ENCODE data around the gene SPTA1.

The SPTA1 gene

GRCh38 chr1:158685085-158685484 lies 1.4 kb downstream of the SPTA1 start:
- DNase-seq (ENCODE audit: low read depth): no peak

- DNase-seq (ENCODE audit: low read depth): no peak
Measured at GRCh38 chr1:158681606-158682005, 4.9 kb downstream of the SPTA1 start.

GRCh38 chr1:158679289-158679688 lies 7.2 kb downstream of the SPTA1 start:
- DNase-seq (ENCODE audit: low read depth): no peak

- DNase-seq (ENCODE audit: low read depth): no peak
Measured at GRCh38 chr1:158675563-158676323, 10.8 kb downstream of the SPTA1 start.

GRCh38 chr1:158674302-158674701 lies 12.2 kb downstream of the SPTA1 start:
- DNase-seq (ENCODE audit: low read depth): no peak

- DNase-seq (ENCODE audit: low read depth): no peak
Measured at GRCh38 chr1:158666037-158666436, 20.5 kb downstream of the SPTA1 start.

GRCh38 chr1:158654571-158654970 lies 31.9 kb downstream of the SPTA1 start:
- DNase-seq (ENCODE audit: low read depth): no peak

- DNase-seq (ENCODE audit: low read depth): no peak
Measured at GRCh38 chr1:158654086-158654485, 32.4 kb downstream of the SPTA1 start.

- no peak for DNase-seq (ENCODE audit: low read depth)
Measured at GRCh38 chr1:158652721-158653334, 33.7 kb downstream of the SPTA1 start.

GRCh38 chr1:158649052-158649451 lies 37.5 kb downstream of the SPTA1 start:
- no peak for DNase-seq (ENCODE audit: low read depth)

GRCh38 chr1:158646465-158646864 lies 40.0 kb downstream of the SPTA1 start:
- no peak for DNase-seq (ENCODE audit: low read depth)

GRCh38 chr1:158644449-158644848 lies 42.1 kb downstream of the SPTA1 start:
- DNase-seq (ENCODE audit: low read depth): no peak

- DNase-seq (ENCODE audit: low read depth): no peak
Measured at GRCh38 chr1:158638904-158639303, 47.6 kb downstream of the SPTA1 start.

- no peak for DNase-seq (ENCODE audit: low read depth)
Measured at GRCh38 chr1:158638146-158638545, 48.4 kb downstream of the SPTA1 start.

GRCh38 chr1:158613764-158614163 lies 72.8 kb downstream of the SPTA1 start:
- no peak for DNase-seq (ENCODE audit: low read depth)

- DNase-seq (ENCODE audit: low read depth): no peak
Measured at GRCh38 chr1:158611916-158612315, 74.6 kb downstream of the SPTA1 start.

GRCh38 chr1:158607296-158607695 lies 79.2 kb downstream of the SPTA1 start:
- no peak for DNase-seq (ENCODE audit: low read depth)

GRCh38 chr1:158604968-158605367 lies 81.5 kb downstream of the SPTA1 start, which contains the start of gene OR10Z1:
Gene OR10Z1, plus strand, starts transcription at chr1:158605268. Its CDS starts 1,171 bp downstream, at chr1:158606439.
- DNase-seq (ENCODE audit: low read depth): no peak

GRCh38 chr1:158600735-158601134 lies 85.8 kb downstream of the SPTA1 start:
- no peak for DNase-seq (ENCODE audit: low read depth)

- no peak for DNase-seq (ENCODE audit: low read depth)
Measured at GRCh38 chr1:158586942-158587341, 99.6 kb downstream of the SPTA1 start.

- DNase-seq (ENCODE audit: low read depth): no peak
Measured at GRCh38 chr1:158583962-158584361, 102.6 kb downstream of the SPTA1 start.

- no peak for DNase-seq (ENCODE audit: low read depth)
Measured at GRCh38 chr1:158579733-158580132, 106.8 kb downstream of the SPTA1 start, which contains the start of gene OR10X1. Gene OR10X1, minus strand, starts transcription at chr1:158579899. Its CDS starts 0 bp downstream, at chr1:158579899.

- no peak for DNase-seq (ENCODE audit: low read depth)
Measured at GRCh38 chr1:158577561-158577960, 109.0 kb downstream of the SPTA1 start.

GRCh38 chr1:158572226-158572625 lies 114.3 kb downstream of the SPTA1 start:
- DNase-seq (ENCODE audit: low read depth): no peak

All from stimulated activated CD8-positive, alpha-beta memory T cell treated with anti-CD3 and anti-CD28 coated beads, Interleukin-12 subunit alpha, Interleukin-12 subunit beta, amount 100 ng/mL, for 1 hour (primary cell).